PC-3 (cell line): ENCODE results near the gene FOXM1. TPM values are rescaled to one million over a fixed set of nuclear protein-coding genes. Genes with fewer than 3 reads are reported as not detected.

ENCODE experiments used
- ATAC-seq: fragments of 200-7000 bp; cut with Tn5 transposase; 2 replicates; pipeline ENCODE4 v1.9.1; 2020; ENCODE audit warnings: mild to moderate bottlenecking, moderate library complexity
- BruUV-seq: library from RNA; stranded (reverse); fragments of 400-500 nt; replicated peaks from 2 replicates; lab custom pipeline; 2021; lab: Mats Ljungman, UMichigan
- CTCF ChIA-PET: fragments of 300-600 bp; sonication (Branson Sonifier 250); formaldehyde crosslinking; loops from one replicate; lab custom pipeline; 2022; ENCODE audit warnings: antibody characterized with exemption; lab: Charles Lee
- POLR2A ChIA-PET: fragments of 300-600 bp; sonication (Branson Sonifier 250); formaldehyde crosslinking; loops from one replicate; lab custom pipeline; 2022; ENCODE audit warnings: antibody characterized with exemption; ENCODE audit not compliant: unreplicated experiment; lab: Charles Lee
- DNase-seq: peaks from one replicate; pipeline ENCODE4 v3.0.0-alpha.2; 2015
- H2AFZ ChIP-seq: fragments of 300-600 bp; sonication (generic); 2 replicates; pipeline ENCODE4 v1.6.0; 2016; ENCODE audit warnings: antibody characterized with exemption, low read length
- H3F3A ChIP-seq: fragments of 300-600 bp; sonication (generic); one replicate; pipeline ENCODE4 v1.6.0; 2017; ENCODE audit warnings: antibody characterized with exemption, low read length, control low read depth, mild to moderate bottlenecking; ENCODE audit not compliant: unreplicated experiment
- H3K27ac ChIP-seq: fragments of 300-600 bp; sonication (generic); 2 replicates; pipeline ENCODE4 v1.5.1; 2016; ENCODE audit warnings: mild to moderate bottlenecking, low read length
- H3K27me3 ChIP-seq: fragments of 300-600 bp; sonication (generic); 2 replicates; pipeline ENCODE4 v1.6.1; 2016; ENCODE audit warnings: low read length, mixed read lengths
- H3K36me3 ChIP-seq: fragments of 300-600 bp; sonication (generic); 2 replicates; pipeline ENCODE4 v1.6.1; 2016; ENCODE audit warnings: low read depth, mixed run types, low read length, mixed read lengths
- H3K4me1 ChIP-seq: fragments of 300-600 bp; sonication (generic); 2 replicates; pipeline ENCODE4 v1.5.1; 2016; ENCODE audit warnings: low read length; ENCODE audit not compliant: insufficient read depth
- H3K4me2 ChIP-seq: fragments of 300-600 bp; sonication (generic); 2 replicates; pipeline ENCODE4 v1.6.0; 2016; ENCODE audit warnings: low read length
- H3K4me3 ChIP-seq: fragments of 300-600 bp; sonication (generic); 2 replicates; pipeline ENCODE4 v1.5.1; 2016; ENCODE audit warnings: mild to moderate bottlenecking, low read length, mixed read lengths
- H3K79me2 ChIP-seq: fragments of 300-600 bp; sonication (generic); 2 replicates; pipeline ENCODE4 v1.6.1; 2017; ENCODE audit warnings: low read length, mixed read lengths
- H3K9ac ChIP-seq: fragments of 300-600 bp; sonication (generic); 2 replicates; pipeline ENCODE4 v1.6.0; 2016; ENCODE audit warnings: mild to moderate bottlenecking, low read length
- H3K9me2 ChIP-seq: fragments of 300-600 bp; sonication (generic); replicated peaks from 2 replicates; pipeline ENCODE4 v1.6.1; 2016; ENCODE audit warnings: mixed run types, low read length, mixed read lengths
- H3K9me3 ChIP-seq: fragments of 300-600 bp; sonication (generic); 2 replicates; pipeline ENCODE4 v1.6.1; 2016; ENCODE audit warnings: low read length, mixed read lengths
- H4K20me1 ChIP-seq: fragments of 300-600 bp; sonication (generic); 2 replicates; pipeline ENCODE4 v1.6.1; 2016; ENCODE audit warnings: low read length, mixed read lengths
- CTCF ChIP-seq: fragments of 300-600 bp; sonication (generic); conservative IDR thresholded peaks from 2 replicates; pipeline ENCODE4 v1.5.1; 2017; ENCODE audit warnings: antibody characterized with exemption, low read depth, mild to moderate bottlenecking, low read length
- EZH2 ChIP-seq: fragments of 300-600 bp; sonication (generic); IDR thresholded peaks from one replicate; pipeline ENCODE4 v1.6.1; 2017; ENCODE audit warnings: antibody characterized with exemption, mild to moderate bottlenecking, low read length; ENCODE audit not compliant: unreplicated experiment
- EZH2phosphoT487 ChIP-seq: fragments of 300-600 bp; sonication (generic); IDR thresholded peaks from 2 replicates; pipeline ENCODE4 v1.6.1; 2018; ENCODE audit warnings: mild to moderate bottlenecking, antibody characterized with exemption, low read length, borderline replicate concordance
- intact Hi-C: fragments of 100-400 bp; cut with micrococcal nuclease; formaldehyde crosslinking; loops from 2 replicates; pipeline ENCODE4 v1.9.0; 2023
- total RNA-seq: library from RNA; depleted of rRNA; stranded (reverse); fragments of >200 nt; gene quantifications from 2 replicates; pipeline ENCODE4 v1.2.3, GENCODE V29; 2014

Gene FOXM1
- total RNA-seq, 1 experiment from 2014 or later = 71.4 TPM

- Histone ChIP-seq H3K79me2 (no peaks in the 10 kb centered on the region), H3K27ac (no peak overlapping the region), H3K9ac (no peak overlapping the region), H3K9me3 (no peaks in the 10 kb centered on the region), H3K36me3 (peaks cover 7% of the 10 kb centered on the region; the same call in 1 of the 2 replicates), H3K27me3 (no peaks in the 10 kb centered on the region), H3K4me2 (no peak overlapping the region), H3K4me3 (no peak overlapping the region), H3K9me2 (no peaks in the 10 kb centered on the region), H3F3A (no peaks in the 10 kb centered on the region), H4K20me1 (no peaks in the 10 kb centered on the region), H2AFZ (no peak overlapping the region), H3K4me1 (no peaks in the 10 kb centered on the region)
- TF ChIP-seq EZH2phosphoT487 = no peak
- TF ChIP-seq EZH2 = no peak
- no peak for ATAC-seq
- no peak for DNase-seq
- POLR2A ChIA-PET = no interaction called here
- CTCF ChIA-PET = no interaction called here
- intact Hi-C loops = no loop called here
- BruUV-seq = no TSS peak
Observed at GRCh38 chr12:2829275-2829674, 47.7 kb downstream of the FOXM1 start.

- DNase-seq (no peak), ATAC-seq (no peak)
- ChIA-PET POLR2A (no interaction called here), CTCF (no interaction called here)
- Histone ChIP-seq H3K9me3 (no peaks in the 10 kb centered on the region), H4K20me1 (no peaks in the 10 kb centered on the region), H3K36me3 (peaks cover 7% of the 10 kb centered on the region; the same call in 1 of the 2 replicates), H3K4me1 (no peaks in the 10 kb centered on the region), H3K27me3 (no peaks in the 10 kb centered on the region), H2AFZ (no peak overlapping the region), H3K9me2 (no peaks in the 10 kb centered on the region), H3K4me2 (no peak overlapping the region), H3F3A (no peaks in the 10 kb centered on the region), H3K27ac (no peak overlapping the region), H3K4me3 (no peak overlapping the region), H3K9ac (no peak overlapping the region), H3K79me2 (no peaks in the 10 kb centered on the region)
- TF ChIP-seq EZH2 = no peak
- no peak for TF ChIP-seq CTCF
- TF ChIP-seq EZH2phosphoT487 = no peak
- BruUV-seq = no TSS peak
- intact Hi-C loops = no loop called here
Observed at GRCh38 chr12:2826721-2827515, 50.1 kb downstream of the FOXM1 start.

- H3K9me3 ChIP-seq = no peaks in the 10 kb centered on the region
- no peaks in the 10 kb centered on the region for H3F3A ChIP-seq
- H3K27me3 ChIP-seq = no peaks in the 10 kb centered on the region
- no peak overlapping the region for H3K4me2 ChIP-seq
- DNase-seq (no peak), ATAC-seq (no peak)
- H3K27ac ChIP-seq = no peak overlapping the region
- H3K9ac ChIP-seq = no peak overlapping the region
- no TSS peak for BruUV-seq
- H3K79me2 ChIP-seq = no peaks in the 10 kb centered on the region
- POLR2A ChIA-PET = no interaction called here
- intact Hi-C loops = no loop called here
- peaks cover 7% of the 10 kb centered on the region; the same call in 1 of the 2 replicates for H3K36me3 ChIP-seq
- no peak for TF ChIP-seq EZH2
- TF ChIP-seq EZH2phosphoT487 = no peak
- no peak for TF ChIP-seq CTCF
- no peaks in the 10 kb centered on the region for H3K4me1 ChIP-seq
- CTCF ChIA-PET = no interaction called here
- H4K20me1 ChIP-seq = no peaks in the 10 kb centered on the region
- no peaks in the 10 kb centered on the region for H3K9me2 ChIP-seq
- no peak overlapping the region for H2AFZ ChIP-seq
- no peak overlapping the region for H3K4me3 ChIP-seq
Observed at GRCh38 chr12:2826036-2826435, 50.9 kb downstream of the FOXM1 start.
